Fibroblast of lung (primary cell): ENCODE measurements around the gene TET1.

Experiments used
- EZH2 ChIP-seq: IDR thresholded peaks from 2 replicates; pipeline ENCODE4 v1.5.1; 2012; ENCODE audit warnings: low read length, control low read depth, mild to moderate bottlenecking; ENCODE audit errors: missing control alignments
- TF ChIP-seq, protein P1 (sequence below), 2 donors: IDR thresholded peaks in 1 of 2; conservative IDR thresholded peaks in 1 of 2; 1 replicate in 1 of 2; 2 replicates in 1 of 2; pipeline ENCODE4 v1.5.1; 2011 to 2012; ENCODE audit warnings: low read length in 2 of 2, control low read depth in 1 of 2, inconsistent platforms in 1 of 2, low read depth in 1 of 2, mild to moderate bottlenecking in 1 of 2

DNA sequence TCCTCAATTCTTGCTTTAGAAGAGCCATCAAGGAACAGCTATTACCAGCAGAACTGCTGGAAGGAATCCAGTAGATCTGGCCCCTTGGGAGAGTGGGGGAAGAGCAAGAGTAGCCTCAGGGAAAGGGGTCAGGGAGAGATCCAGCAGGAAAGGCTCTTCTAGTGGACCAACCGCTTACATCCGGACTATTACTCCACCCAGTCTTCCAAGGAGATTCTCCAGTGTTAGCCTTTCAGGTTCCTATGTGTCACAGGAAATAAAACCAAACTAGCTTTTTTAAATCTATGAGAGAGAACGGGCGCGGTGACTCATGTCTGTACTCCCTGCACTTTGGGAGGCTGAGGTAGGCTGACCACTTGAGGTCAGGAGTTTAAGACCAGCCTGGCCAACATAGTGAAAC, 34.3 kb downstream of the TET1 start:
- TF ChIP-seq, protein P1, sequence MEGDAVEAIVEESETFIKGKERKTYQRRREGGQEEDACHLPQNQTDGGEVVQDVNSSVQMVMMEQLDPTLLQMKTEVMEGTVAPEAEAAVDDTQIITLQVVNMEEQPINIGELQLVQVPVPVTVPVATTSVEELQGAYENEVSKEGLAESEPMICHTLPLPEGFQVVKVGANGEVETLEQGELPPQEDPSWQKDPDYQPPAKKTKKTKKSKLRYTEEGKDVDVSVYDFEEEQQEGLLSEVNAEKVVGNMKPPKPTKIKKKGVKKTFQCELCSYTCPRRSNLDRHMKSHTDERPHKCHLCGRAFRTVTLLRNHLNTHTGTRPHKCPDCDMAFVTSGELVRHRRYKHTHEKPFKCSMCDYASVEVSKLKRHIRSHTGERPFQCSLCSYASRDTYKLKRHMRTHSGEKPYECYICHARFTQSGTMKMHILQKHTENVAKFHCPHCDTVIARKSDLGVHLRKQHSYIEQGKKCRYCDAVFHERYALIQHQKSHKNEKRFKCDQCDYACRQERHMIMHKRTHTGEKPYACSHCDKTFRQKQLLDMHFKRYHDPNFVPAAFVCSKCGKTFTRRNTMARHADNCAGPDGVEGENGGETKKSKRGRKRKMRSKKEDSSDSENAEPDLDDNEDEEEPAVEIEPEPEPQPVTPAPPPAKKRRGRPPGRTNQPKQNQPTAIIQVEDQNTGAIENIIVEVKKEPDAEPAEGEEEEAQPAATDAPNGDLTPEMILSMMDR (conservative IDR thresholded peaks at IDR 0.05 in 1 of 2, IDR thresholded peaks at IDR 0.05 in 1 of 2; ENCODE audit: low read depth in 1 of 2, low read length in 2 of 2), result no peak
- TF ChIP-seq EZH2, result no peak
